Measurements from ENCODE around the gene CAMK1D. TPM values are rescaled to one million over a fixed set of nuclear protein-coding genes. Genes with fewer than 3 reads are reported as not detected.

Gene CAMK1D
- total RNA-seq, 4 donors from 2014 or later: 0.55 to 2.2 (median 1.5) TPM

DNA sequence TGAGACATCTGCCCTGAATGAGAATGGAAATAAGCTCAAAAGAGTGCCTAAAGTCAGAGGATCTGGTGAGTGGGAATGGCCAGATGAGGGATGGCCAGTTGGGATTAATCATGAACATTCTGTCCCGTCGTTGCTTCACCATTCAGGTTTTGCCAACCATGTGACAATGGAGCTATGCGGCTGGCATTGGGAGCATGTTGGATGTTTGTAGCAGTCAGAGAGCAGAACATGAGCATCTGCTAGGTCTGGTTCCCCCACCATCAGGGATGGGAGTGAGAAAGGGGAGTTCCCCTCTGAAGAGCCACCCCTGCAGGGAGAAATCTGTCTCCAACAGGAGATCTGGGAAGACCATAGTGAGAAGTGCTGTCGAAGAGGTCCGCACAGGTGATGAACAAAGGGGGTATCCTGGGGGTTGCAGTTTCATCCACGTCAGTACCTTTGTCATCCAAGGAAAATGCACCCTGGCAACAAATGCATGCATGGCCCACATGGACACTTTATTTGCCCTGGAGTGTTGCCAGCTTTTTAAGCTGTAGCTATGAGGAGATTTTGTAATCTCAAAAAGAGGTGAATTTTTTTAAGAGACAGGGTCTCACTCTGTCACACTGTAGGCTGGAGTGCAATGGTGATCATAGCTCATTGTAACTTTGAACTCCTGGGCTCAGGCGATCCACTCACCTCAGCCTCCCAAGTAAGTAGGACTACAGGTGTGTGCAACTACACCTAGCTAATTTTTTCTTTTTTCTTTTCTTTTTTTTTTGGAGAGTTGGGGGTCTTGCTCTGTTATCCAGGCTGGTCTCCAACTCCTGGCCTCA lies 190.2 kb downstream of the CAMK1D start:
- Histone ChIP-seq H3K27me3 (no peaks in the 10 kb centered on the region), H3K27ac (no peak overlapping the region), H3K9me3 (no peaks in the 10 kb centered on the region), H3K36me3 (no peaks in the 10 kb centered on the region), H3K4me3 (no peak overlapping the region), H3K4me1 (no peaks in the 10 kb centered on the region)
- TF ChIP-seq, protein P1, sequence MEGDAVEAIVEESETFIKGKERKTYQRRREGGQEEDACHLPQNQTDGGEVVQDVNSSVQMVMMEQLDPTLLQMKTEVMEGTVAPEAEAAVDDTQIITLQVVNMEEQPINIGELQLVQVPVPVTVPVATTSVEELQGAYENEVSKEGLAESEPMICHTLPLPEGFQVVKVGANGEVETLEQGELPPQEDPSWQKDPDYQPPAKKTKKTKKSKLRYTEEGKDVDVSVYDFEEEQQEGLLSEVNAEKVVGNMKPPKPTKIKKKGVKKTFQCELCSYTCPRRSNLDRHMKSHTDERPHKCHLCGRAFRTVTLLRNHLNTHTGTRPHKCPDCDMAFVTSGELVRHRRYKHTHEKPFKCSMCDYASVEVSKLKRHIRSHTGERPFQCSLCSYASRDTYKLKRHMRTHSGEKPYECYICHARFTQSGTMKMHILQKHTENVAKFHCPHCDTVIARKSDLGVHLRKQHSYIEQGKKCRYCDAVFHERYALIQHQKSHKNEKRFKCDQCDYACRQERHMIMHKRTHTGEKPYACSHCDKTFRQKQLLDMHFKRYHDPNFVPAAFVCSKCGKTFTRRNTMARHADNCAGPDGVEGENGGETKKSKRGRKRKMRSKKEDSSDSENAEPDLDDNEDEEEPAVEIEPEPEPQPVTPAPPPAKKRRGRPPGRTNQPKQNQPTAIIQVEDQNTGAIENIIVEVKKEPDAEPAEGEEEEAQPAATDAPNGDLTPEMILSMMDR (IDR thresholded peaks at IDR 0.05 in 4 of 5, conservative IDR thresholded peaks at IDR 0.05 in 1 of 5): no peak
- TF ChIP-seq POLR2A (IDR thresholded peaks at IDR 0.05): no peak
- peak; percentile 40 to 71 for DNase-seq
- in situ Hi-C loops (cut with MboI; ENCODE audit: low sequenced_read_pairs in 4 of 4) (no loop called here), intact Hi-C loops (cut with DNase I; ENCODE audit: low total_unique reads) (no loop called here)
- peak; percentile 68 to 82 for ATAC-seq

DNA sequence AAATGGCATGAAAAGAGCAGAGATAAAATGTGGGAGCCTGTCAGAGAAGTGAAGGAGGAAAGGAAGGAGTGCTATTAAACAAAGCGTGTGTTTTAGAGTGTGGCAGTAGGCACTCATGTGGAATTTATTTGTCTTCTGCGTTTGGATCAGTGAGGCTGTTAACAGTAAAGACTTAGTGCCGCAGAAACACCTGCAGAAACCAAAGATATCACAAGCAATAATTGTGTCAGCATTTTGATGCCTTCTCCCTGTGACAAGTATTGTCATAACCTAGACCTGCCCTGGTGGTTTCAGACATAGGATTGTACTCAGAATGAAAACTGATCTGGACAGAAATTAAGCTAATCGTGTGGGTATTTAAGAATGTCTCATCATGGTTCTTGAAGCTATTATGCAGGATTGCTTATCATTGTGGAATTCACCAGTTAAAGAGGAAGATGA lies 191.0 kb downstream of the CAMK1D start:
- Histone ChIP-seq H3K9me3 (no peaks in the 10 kb centered on the region), H3K4me1 (no peaks in the 10 kb centered on the region), H3K4me3 (no peak overlapping the region), H3K27me3 (no peaks in the 10 kb centered on the region), H3K36me3 (no peaks in the 10 kb centered on the region), H3K27ac (no peak overlapping the region)
- in situ Hi-C loops (cut with MboI; ENCODE audit: low sequenced_read_pairs in 4 of 4) (no loop called here), intact Hi-C loops (cut with DNase I; ENCODE audit: low total_unique reads) (no loop called here)
- DNase-seq (no peak), ATAC-seq (no peak)
- TF ChIP-seq, protein P1 (IDR thresholded peaks at IDR 0.05 in 4 of 5, conservative IDR thresholded peaks at IDR 0.05 in 1 of 5): no peak
- TF ChIP-seq POLR2A (IDR thresholded peaks at IDR 0.05): no peak

GRCh38 chr10:12541446-12542067 lies 192.2 kb downstream of the CAMK1D start:
- intact Hi-C loops (cut with DNase I; ENCODE audit: low total_unique reads) (no loop called here), in situ Hi-C loops (cut with MboI; ENCODE audit: low sequenced_read_pairs in 4 of 4) (no loop called here)
- H3K36me3 ChIP-seq: no peaks in the 10 kb centered on the region
- no peak overlapping the region for H3K27ac ChIP-seq
- H3K27me3 ChIP-seq: no peaks in the 10 kb centered on the region
- no peak overlapping the region for H3K4me3 ChIP-seq
- no peak for TF ChIP-seq POLR2A (IDR thresholded peaks at IDR 0.05)
- TF ChIP-seq, protein P1 (IDR thresholded peaks at IDR 0.05 in 4 of 5, conservative IDR thresholded peaks at IDR 0.05 in 1 of 5): no peak
- no peaks in the 10 kb centered on the region for H3K4me1 ChIP-seq
- DNase-seq (no peak), ATAC-seq (no peak)
- no peaks in the 10 kb centered on the region for H3K9me3 ChIP-seq

DNA sequence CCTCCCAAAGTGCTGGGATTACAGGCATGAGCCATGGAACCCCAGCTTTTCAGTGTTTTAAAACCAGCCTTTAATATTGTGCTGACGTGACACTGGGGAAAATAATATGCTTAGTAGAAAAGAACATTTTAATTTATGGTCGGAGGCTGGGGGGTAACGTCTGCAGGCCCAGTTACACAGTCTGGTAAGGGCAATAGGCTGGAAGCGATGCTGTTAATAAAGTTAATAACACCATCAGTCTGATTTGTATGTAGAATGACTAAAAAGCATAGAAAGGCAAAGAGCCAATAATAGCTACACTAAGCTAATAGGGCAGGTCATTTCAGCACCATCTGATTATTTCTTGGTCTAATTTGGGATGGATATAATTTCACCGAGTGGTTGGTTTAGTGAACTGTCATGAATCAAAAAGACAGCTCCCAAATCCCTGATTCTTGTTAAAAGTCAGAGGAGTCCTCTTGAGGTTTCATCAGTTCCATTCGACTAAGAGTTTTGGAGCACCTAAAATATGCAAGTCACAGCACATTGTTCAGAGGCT lies 192.9 kb downstream of the CAMK1D start:
- Histone ChIP-seq H3K27me3 (no peaks in the 10 kb centered on the region), H3K4me1 (no peaks in the 10 kb centered on the region), H3K36me3 (no peaks in the 10 kb centered on the region), H3K4me3 (no peak overlapping the region), H3K9me3 (no peaks in the 10 kb centered on the region), H3K27ac (no peak overlapping the region)
- ATAC-seq: no peak
- TF ChIP-seq, protein P1 (IDR thresholded peaks at IDR 0.05 in 4 of 5, conservative IDR thresholded peaks at IDR 0.05 in 1 of 5): no peak
- TF ChIP-seq POLR2A (IDR thresholded peaks at IDR 0.05): no peak
- in situ Hi-C loops (cut with MboI; ENCODE audit: low sequenced_read_pairs in 4 of 4): no loop called here
- intact Hi-C loops (cut with DNase I; ENCODE audit: low total_unique reads): no loop called here
- DNase-seq: no peak

Measured in gastrocnemius medialis (tissue), 4 donors.